HG02642 (cell line): ENCODE data around the gene PEAK1.

ENCODE experiments used
- ATAC-seq: cut with Tn5 transposase; IDR thresholded peaks from one replicate; pipeline ENCODE4 v1.9.1; 2021; ENCODE audit warnings: mild to moderate bottlenecking; ENCODE audit not compliant: unreplicated experiment, poor library complexity

Gene PEAK1

DNA sequence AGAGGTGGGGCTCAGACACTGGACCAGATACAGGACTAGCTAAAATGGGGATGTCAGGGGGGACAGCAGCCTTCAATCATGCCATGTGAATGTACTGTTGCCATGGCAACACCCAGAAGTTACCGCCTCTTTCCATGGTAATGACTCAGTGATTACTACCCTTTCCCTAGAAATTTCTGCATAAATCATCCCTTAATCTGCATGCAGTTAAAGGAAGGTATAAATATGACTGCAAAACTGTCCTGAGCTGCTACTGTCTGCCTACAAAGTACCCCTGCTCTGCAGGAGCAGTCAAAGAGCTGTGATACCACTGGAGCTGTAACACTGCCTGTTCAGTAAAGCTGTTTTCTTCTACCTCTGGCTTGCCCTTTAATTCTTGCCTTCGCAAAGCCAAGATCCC lies 168.2 kb downstream of the PEAK1 start:
- no peak for ATAC-seq

DNA sequence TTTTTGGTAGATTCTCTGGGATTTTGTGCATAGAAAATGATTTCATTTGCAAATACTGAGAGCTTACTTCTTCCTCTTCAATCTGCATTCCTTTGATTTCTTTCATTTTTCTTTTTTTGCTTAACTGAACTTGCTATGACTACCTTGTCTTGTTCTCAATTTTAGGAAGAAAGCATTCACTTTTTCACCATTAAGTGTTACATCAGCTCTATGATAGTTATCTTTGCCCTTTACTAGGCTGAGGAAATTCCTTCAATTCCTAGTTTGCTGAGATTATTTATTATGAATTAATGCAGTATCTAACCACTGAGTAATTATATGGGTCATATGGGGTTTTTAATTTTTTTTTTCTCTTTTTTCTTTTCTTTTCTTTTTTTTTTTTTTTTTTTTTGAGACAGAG lies 172.8 kb downstream of the PEAK1 start:
- ATAC-seq = no peak

DNA sequence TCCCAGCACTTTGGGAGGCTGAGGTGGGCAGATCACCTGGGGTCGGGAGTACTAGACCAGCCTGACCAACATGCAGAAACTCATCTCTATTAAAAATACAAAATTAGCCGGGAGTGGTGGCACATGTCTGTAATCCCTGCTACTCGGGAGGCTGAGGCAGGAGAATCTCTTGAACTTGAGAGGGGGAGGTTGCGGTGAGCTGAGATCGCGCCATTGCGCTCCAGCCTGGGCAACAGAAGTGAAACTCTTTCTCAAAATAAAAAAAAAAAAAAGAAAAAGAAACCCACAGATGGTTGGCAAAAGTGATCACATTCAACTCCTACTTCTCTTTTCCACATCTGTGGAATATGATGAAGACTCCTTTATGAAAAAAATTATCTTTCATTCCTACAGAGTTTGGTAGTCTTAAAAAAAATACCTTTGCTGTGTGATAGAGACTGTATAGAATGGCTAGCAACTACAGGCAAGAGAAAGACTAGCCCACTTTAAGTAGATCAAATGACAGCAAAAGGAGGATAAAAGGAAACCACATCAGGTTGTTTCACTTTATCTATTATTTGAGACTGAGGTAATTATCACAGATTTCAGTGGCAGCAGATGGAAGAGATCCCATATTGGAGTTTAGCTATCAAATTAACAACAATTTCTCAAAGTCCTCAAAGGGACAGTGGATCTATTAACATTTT lies 176.0 kb downstream of the PEAK1 start:
- ATAC-seq = no peak

DNA sequence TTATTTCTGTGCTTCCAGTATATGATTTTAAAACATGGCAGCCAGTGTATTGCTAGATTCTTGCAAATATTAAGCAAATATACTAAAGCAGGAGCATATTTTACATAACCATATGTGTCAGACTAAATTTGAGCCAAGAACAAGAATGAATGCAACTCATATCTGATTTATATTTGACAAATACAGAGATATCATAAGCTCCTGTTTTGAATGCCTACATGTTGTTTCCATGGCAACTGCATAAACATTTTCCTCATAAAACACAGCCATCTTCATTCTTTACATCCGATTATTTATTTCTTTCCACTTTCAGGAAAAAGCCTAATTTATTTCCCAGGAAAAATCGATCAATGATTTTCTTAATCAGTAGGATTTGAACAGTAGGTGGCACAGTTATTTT lies 176.8 kb downstream of the PEAK1 start:
- ATAC-seq = no peak

DNA sequence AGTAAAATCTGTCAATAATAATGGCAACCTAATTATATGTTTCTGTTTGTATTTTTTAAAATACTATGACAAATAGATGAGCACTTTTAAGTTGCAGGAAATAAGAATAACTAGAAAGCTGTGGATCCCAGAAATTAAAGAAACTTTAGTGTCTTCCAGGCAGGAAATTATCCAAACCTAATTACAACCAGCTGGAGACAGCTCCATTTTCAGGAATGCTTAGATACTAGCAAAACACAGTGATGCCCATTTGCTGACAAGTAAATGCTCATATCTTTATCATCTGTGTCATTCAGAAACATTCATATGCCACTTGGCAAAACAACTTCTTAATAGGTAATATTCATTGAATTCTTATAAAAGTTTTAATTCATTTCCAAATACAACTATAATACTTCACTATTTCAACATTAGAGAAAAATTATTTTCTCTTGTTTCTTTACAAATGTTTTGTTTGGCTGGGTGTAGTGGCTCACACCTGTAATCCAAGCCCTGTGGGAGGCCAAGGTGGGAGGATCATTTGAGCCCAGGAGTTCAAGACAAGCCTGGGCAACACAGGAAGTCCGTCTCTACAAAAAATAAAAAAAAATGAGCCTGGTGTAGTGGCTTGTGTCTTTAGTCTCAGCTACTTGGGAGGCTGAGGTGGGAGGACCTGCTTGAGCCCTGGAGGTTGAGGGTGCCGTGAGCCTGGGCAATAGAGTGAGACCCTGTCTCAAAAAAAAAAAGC lies 179.9 kb downstream of the PEAK1 start:
- ATAC-seq = no peak

DNA sequence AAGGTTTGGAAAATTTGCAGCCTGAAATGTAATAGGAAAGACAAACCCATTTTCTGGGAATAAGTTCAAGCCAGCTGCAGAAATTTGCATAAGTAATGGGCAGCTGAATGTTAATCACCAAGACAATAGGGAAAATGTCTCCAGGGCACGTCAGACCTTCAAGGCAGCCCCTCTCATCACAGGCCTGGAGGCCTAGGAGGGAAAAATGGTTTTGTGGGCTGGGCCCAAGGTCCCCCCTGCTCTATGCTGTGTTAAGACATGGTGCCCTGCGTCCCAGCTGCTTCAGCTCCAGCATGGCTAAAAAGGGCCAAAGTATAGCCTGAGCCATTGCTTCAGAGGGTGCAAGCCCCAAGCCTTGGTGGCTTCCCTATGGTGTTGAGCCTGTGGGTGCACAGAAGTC lies 184.3 kb downstream of the PEAK1 start:
- no peak for ATAC-seq

DNA sequence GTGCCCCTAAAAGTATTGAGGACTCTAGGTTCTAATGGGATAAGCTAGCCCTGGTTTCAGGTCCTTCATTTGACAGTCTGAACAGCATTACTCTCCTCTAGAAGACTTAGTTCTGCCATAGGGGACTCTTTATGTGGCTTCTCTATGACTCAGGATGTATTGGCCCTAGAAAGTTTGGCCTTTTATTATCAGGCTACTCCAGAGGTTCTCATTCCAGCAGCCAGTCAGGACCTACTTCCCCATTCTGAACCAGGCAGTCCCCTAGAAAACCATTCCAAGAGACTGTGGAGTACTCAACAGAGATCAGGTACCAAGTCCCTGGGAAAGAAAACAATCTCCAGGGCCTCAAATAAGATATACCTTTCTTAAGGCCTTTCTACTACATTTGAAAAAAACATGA lies 191.1 kb downstream of the PEAK1 start:
- ATAC-seq = no peak

DNA sequence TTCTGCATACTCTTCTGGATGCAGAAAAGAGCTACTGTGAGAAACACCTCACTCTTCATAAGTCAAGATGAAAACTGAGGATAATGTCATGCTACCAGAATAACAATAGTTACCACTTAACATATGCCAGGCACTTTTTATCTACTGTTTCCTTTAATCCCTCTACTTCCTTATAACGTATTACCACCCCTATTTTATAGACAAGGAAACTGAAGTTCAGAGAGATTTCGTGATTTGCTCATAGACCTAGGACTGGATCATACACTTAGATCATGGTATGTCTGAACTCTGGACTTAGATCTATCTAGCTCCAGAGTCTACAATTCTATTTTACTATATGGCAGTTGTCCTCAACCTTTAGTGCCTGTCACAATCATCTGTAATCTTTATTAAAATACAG lies 193.3 kb downstream of the PEAK1 start:
- ATAC-seq = no peak

DNA sequence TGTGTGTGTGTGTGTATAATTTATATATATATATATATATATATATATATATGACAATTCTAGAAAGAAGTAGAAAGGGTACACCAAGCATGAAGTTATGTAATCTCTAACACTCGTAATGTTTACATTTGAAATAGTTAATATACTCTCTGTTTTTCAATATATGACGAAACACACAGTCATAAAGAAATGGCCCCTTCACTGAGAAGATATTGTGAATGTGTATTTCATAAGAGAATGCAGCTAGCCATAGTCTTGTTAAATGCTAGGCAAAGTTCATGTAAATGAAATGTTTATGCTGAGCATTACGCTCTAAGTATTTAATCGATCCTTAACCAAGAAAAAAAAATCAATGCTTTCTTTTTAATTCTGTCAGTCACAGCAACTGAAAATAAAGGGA lies 194.3 kb downstream of the PEAK1 start:
- ATAC-seq = no peak

DNA sequence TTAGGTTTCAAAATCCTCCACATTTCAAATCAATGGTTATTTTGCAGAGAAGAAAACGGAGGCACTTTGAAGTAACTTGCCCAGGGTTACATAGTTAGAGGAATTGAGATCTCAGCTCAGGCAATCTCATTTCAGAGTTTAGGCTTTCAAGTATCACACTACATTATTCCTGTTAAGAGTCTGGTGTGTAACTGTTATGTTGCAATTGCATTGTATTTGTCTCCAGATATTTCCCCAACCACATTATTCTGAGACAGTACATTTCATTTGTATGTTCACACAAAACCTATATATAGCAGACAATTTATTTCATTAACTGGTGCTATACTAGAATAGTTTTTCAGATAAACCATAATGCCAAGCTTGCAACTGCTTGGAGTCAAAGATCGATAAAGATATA lies 194.8 kb downstream of the PEAK1 start:
- no peak for ATAC-seq

DNA sequence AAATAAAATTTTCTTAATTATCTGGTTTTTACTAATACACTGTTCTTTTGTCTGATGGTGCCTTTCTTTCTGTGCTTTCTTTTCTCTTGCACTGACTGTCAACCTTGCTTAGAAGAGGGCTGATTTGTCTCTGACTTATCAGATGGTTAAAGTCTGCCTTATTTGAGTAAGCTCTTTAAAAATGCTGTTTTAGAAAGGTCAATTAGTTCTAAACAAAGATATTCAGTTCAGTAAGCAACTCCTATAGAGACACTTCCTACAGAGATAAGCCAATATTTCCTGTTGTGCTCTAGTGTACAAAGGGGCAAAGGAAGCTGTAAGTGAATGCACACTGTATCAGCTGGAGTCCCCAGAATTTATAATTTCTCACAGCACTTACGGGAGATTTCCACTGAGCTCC lies 195.6 kb downstream of the PEAK1 start:
- ATAC-seq = no peak

DNA sequence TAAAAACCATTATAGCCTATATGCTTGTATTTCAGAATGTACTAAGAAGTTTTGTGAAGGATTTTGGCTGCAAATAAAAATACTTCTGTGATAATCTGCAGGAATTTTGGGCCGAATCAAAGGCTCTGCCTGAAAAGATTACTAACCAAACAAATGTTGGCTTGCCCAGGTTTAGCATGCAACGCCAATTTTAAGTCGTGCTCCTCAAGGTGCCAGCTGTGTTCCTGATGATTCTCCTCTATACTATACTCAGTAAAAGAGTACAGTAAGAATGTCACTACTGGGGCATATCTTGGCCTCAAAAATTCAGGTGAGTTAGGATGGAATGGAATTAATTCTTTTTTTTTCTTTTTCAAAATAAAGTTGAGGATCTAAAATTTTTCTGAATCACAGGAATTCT lies 198.2 kb downstream of the PEAK1 start:
- no peak for ATAC-seq

DNA sequence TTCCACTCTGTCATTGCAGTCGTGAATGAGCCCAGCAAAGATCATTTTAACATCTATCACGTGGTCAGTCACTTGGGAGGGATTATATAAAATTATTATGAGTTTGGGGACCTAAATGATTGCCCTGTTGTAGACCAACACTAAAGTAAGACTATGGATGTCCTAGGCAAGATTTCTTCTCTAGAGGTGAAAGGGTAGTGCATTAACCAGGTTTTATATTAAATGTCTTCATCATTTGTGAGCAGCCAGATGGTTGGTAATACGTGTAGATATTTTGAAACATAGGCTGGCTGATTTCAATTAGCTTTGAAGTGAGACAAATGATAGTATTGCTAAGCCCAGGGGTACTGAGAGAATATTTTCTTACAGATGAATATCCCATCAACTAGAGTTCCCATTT lies 198.7 kb downstream of the PEAK1 start:
- ATAC-seq = no peak

DNA sequence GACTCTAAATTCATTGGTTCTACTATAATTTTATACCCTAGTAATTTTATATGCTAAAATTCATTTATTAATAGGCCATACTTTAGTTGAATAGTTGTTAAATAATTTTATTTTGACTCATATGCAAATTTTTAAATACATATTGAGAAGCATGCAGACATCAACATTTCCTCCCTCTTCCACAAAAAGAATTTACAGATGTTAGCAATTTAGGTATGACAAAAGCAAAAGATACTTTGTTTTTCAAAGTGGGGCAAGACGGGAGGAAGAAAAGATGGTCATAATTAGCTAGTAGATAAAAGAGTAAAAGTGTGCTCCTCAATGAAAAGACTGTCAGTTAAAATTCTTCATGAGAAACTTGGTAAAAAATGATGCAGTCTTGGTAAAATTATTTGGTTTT lies 200.1 kb downstream of the PEAK1 start:
- ATAC-seq = no peak

DNA sequence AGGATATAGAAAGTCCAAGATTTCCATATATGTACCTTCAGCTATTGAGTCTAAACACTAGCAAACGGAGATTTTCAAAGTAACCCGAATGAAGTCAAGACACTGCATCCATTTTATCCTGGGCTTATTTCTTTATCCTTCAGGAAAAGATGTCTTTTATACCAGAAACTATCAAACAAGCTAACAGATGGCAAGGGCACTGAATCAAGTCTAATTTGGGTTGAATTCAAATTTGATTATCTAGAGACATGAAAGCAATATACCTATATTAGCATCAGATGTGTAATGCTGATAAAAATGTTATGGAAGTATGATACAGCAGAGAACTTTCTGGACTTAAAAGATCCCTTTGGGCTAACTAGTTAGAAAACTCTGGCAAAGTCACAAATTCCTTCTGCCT lies 210.7 kb downstream of the PEAK1 start:
- no peak for ATAC-seq

DNA sequence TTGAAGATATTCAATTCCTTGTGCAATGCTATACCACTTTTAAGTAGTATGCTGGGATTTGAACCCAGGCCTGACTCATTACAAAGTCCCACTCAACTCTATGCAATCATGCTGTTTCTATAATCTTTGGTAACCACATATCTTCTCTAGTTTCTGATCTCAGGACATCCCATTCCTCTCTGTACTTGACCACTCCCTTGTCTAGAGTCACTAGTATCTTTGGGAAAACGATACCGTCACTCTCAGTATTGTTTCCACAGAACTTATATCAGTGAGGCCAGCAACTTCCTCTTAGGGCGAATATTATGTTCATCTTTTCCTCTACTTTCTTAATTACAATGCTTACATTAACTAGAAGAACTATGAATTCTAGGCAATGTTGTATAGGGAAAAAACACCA lies 211.7 kb downstream of the PEAK1 start:
- ATAC-seq = no peak

DNA sequence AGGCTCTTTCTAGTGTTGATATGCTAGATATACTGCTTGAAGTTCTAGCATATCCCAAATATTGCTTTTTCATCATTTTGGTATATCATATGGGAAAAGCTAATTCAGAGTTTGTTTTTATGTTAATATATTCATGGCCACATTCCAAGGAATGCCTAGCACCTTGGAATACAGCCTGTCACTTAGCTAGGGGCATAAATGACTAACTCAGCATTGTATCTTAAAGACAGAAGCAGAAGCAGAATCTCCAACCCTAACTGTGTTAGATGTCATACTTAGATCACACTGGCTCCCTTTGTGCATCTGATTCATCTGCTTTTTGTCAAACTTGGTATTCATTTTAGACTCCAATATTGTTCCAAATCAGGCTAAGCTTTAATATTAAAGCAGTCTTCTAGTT lies 218.2 kb downstream of the PEAK1 start:
- ATAC-seq = no peak

DNA sequence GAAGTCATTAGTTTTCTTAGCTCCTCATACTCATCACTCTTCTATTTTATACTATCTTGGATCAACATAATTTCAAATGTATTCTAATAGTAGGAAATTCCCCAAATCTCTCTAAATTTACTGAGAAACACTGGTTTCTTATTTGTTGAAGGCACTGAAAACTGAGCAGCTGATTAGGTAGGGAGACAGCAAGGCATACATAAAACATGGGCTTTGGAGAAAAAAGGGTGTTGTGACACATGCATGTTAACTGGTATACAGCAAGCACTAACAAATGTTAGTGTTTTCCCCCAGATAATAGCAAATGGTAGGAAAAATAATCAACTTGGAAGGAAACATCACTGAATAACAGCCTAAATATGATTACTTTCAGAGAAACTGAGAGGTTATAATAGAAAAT lies 223.5 kb downstream of the PEAK1 start:
- no peak for ATAC-seq

DNA sequence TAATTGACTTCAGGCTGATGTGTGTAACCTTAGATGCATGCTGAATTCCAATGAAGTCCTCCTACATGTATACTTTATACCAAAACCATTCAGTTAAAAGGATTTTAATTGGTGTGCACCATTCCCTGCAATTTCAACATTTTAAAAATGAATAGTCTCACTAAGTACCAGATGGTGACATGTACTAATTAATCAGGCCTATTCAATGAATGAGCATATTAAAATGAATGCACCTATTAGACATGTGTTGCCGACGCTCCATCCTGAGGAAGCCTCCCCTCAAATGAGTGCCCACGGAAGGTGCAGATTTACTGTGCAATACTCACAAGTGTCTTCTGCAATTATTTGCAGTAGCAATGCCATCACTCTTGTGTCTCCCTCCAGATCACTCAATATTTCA lies 224.3 kb downstream of the PEAK1 start:
- ATAC-seq = no peak

DNA sequence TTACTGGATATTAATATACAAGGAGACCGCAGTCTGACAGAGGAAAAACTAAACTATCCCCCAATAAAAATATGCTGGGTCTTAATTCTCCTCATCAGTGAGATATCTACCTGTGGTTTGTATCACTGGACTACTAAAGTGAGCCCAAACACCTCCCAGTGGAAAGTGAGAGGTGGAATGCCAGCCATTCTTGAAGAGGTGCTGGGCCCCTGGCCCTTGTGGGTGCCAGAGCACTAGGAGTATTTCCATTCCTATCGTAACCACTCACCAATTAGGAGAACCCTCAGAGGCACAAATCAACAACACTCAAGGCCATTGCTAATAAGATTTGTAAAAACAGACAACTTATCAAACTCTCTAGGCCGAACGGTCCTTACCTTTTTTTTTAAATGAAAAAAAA lies 227.5 kb downstream of the PEAK1 start:
- no peak for ATAC-seq

DNA sequence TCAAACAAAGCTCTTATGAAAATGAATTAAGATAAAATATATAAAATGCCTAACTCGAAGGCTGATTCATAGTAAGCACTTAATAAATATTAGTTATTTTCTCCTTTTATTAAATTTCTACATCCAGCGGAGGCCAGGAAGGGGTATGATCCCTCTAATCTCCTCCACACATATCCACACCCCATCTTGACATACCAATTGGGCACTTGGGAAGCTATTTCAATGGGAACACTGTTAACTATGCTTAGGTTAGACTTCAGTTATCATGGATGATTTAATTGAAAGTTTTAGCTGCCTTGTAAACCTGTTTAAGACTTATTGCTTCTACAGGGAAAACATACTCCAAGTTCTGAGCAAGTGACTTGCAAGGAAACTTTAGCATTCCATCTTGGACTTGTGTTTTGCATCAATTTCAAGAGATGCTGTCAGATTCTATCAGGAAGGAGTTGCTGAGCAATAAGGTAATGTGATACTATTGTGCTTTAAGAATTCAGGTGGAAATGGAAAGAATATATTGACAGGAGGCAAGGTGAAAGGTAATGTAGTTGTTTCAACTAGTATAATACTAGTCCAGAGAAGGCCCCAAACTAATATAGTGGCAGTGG lies 228.6 kb downstream of the PEAK1 start:
- ATAC-seq = no peak
